OCI-LY3 (cell line): ENCODE data around the gene PUS10.

ENCODE experiments used
- EZH2phosphoT487 ChIP-seq: fragments of 200-600 bp; shearing (Covaris generic); IDR thresholded peaks from 2 replicates; pipeline ENCODE4 v1.6.1; 2018; ENCODE audit warnings: antibody characterized with exemption, mixed run types, low read depth
- TF ChIP-seq, protein P1 (sequence below): fragments of 200-600, 300-600 bp; sonication (generic); IDR thresholded peaks from 2 replicates; pipeline ENCODE4 v1.5.1; 2014; ENCODE audit warnings: antibody characterized with exemption, low read length, low read depth

DNA sequence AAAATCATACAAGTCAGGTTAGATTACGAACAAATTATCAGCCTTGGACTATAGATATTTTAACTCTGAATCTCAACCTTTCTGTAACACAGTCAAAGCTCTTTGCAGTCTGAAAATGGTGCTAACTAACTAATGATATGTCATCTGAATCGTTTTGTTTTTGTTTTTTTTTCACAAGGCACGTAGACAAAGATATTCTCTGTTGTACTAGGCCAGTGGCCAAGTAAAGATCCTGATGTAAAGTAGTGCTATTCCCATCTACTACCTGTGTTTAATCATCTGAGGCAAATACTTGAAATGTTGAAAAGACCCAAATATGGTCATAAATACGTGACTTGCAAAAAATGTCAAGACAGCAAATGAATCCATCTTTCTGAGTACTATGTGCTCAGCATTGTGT, 71.0 kb downstream of the PUS10 start:
- TF ChIP-seq, protein P1, sequence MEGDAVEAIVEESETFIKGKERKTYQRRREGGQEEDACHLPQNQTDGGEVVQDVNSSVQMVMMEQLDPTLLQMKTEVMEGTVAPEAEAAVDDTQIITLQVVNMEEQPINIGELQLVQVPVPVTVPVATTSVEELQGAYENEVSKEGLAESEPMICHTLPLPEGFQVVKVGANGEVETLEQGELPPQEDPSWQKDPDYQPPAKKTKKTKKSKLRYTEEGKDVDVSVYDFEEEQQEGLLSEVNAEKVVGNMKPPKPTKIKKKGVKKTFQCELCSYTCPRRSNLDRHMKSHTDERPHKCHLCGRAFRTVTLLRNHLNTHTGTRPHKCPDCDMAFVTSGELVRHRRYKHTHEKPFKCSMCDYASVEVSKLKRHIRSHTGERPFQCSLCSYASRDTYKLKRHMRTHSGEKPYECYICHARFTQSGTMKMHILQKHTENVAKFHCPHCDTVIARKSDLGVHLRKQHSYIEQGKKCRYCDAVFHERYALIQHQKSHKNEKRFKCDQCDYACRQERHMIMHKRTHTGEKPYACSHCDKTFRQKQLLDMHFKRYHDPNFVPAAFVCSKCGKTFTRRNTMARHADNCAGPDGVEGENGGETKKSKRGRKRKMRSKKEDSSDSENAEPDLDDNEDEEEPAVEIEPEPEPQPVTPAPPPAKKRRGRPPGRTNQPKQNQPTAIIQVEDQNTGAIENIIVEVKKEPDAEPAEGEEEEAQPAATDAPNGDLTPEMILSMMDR = no peak
- no peak for TF ChIP-seq EZH2phosphoT487
